Cardiac muscle cell (in vitro differentiated cells and primary cell): ENCODE measurements around the gene MOG. TPM values are rescaled to one million over a fixed set of nuclear protein-coding genes. Genes with fewer than 3 reads are reported as not detected.

ENCODE experiments used
- DNase-seq, 2 donors: peaks; one replicate each; pipeline versions ENCODE4 v3.0.0 to v3.0.0-alpha.2; 2010 to 2017; ENCODE audit warnings: low read depth in 1 of 2, low spot score in 1 of 2
- H3K27ac ChIP-seq: fragments of 200-600 bp; sonication (generic); 2 replicates; pipeline ENCODE4 v1.5.1; 2016
- H3K27me3 ChIP-seq: fragments of 200-600 bp; sonication (generic); 2 replicates; pipeline ENCODE4 v1.6.0; 2016; ENCODE audit warnings: control low read depth
- H3K36me3 ChIP-seq: fragments of 200-600 bp; sonication (generic); 2 replicates; pipeline ENCODE4 v1.5.1; 2016; ENCODE audit warnings: control low read depth
- H3K4me1 ChIP-seq: fragments of 200-600 bp; sonication (generic); 2 replicates; pipeline ENCODE4 v1.8.1; 2017; ENCODE audit warnings: low read depth, mild to moderate bottlenecking, mixed run types
- H3K4me3 ChIP-seq: fragments of 200-600 bp; sonication (generic); 2 replicates; pipeline ENCODE4 v1.5.1; 2016; ENCODE audit warnings: mild to moderate bottlenecking
- H3K9me3 ChIP-seq: fragments of 200-600 bp; sonication (generic); 2 replicates; pipeline ENCODE4 v1.5.1; 2017; ENCODE audit warnings: low read depth, mild to moderate bottlenecking, control low read depth
- polyA plus RNA-seq: library from polyadenylated mRNA; unstranded; fragments of >200 nt; fragmentation: Nextera tagmentation; extraction: Ambion mirVana; gene quantifications from 2 replicates; pipeline ENCODE4 v1.2.1, GENCODE V29; 2016
- total RNA-seq: library from RNA; depleted of rRNA; stranded (reverse); fragments of >200 nt; gene quantifications from 2 replicates; pipeline ENCODE4 v1.2.3, GENCODE V29; 2016
- TF ChIP-seq, protein P1 (sequence below): IDR thresholded peaks from 2 replicates; pipeline ENCODE4 v1.5.1; 2012; ENCODE audit warnings: low read depth, mild to moderate bottlenecking, low read length

Gene MOG
- total and polyA plus RNA-seq, 2 experiments from 2014 or later: 1.8 to 2.4 TPM

- Histone ChIP-seq H3K27me3 (peaks cover 9% of the 10 kb centered on the region), H3K36me3 (no peaks in the 10 kb centered on the region), H3K9me3 (no peaks in the 10 kb centered on the region), H3K4me3 (no peak overlapping the region), H3K27ac (no peak overlapping the region), H3K4me1 (no peaks in the 10 kb centered on the region)
- TF ChIP-seq, protein P1, sequence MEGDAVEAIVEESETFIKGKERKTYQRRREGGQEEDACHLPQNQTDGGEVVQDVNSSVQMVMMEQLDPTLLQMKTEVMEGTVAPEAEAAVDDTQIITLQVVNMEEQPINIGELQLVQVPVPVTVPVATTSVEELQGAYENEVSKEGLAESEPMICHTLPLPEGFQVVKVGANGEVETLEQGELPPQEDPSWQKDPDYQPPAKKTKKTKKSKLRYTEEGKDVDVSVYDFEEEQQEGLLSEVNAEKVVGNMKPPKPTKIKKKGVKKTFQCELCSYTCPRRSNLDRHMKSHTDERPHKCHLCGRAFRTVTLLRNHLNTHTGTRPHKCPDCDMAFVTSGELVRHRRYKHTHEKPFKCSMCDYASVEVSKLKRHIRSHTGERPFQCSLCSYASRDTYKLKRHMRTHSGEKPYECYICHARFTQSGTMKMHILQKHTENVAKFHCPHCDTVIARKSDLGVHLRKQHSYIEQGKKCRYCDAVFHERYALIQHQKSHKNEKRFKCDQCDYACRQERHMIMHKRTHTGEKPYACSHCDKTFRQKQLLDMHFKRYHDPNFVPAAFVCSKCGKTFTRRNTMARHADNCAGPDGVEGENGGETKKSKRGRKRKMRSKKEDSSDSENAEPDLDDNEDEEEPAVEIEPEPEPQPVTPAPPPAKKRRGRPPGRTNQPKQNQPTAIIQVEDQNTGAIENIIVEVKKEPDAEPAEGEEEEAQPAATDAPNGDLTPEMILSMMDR: peak; percentile 52
- peak; percentile 23 to 65 for DNase-seq
Observed at GRCh38 chr6:29702519-29703103, 45.7 kb downstream of the MOG start.

GRCh38 chr6:29705389-29706231 is 48.7 kb downstream of the MOG start:
- Histone ChIP-seq H3K9me3 (no peaks in the 10 kb centered on the region), H3K27me3 (peaks cover 26% of the 10 kb centered on the region), H3K36me3 (no peaks in the 10 kb centered on the region), H3K4me3 (no peak overlapping the region), H3K4me1 (no peaks in the 10 kb centered on the region), H3K27ac (no peak overlapping the region)
- TF ChIP-seq, protein P1: peak; percentile 69
- DNase-seq: peak; percentile 69

GRCh38 chr6:29708432-29709179 is 51.7 kb downstream of the MOG start:
- Histone ChIP-seq H3K36me3 (no peaks in the 10 kb centered on the region), H3K27me3 (peaks cover 26% of the 10 kb centered on the region), H3K9me3 (no peaks in the 10 kb centered on the region), H3K4me3 (no peak overlapping the region), H3K4me1 (no peaks in the 10 kb centered on the region), H3K27ac (no peak overlapping the region)
- no peak for DNase-seq
- TF ChIP-seq, protein P1: no peak

GRCh38 chr6:29709188-29709587 is 52.3 kb downstream of the MOG start:
- no peak for DNase-seq
- Histone ChIP-seq H3K36me3 (no peaks in the 10 kb centered on the region), H3K27ac (no peak overlapping the region), H3K4me3 (no peak overlapping the region), H3K9me3 (no peaks in the 10 kb centered on the region), H3K27me3 (peaks cover 29% of the 10 kb centered on the region), H3K4me1 (no peaks in the 10 kb centered on the region)
- TF ChIP-seq, protein P1: no peak

DNA sequence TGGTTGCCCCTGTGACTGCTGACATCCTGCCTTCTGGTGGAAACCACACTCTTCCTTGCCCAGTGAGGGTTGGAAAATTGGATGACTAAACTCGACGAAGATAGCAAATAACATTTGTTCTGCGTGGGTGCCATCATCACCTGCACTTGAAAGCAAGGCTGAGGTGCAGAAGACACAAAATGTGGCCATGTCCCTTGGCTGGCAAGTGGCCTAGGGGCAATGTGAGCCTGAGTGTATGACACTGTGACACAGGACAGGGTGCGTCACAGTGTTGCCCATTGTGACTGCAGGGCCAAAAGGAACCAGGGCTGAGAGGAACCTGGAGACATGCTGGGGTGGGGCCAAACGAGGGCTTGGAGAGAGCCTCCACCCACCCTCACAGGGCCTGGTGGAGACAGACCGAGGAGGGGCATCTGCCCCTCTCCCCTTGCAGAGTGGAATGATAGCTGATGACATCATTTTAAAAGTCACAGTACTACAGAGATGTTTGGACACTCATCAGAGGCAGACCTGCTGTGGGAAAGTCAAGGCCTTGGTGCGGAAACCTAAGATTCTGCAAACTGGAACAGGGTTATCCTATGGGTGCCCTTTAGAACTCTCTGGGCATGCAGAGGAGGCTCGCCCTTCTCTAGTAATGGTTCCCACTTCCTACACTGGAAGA is 53.5 kb downstream of the MOG start:
- TF ChIP-seq, protein P1: no peak
- no peaks in the 10 kb centered on the region for H3K36me3 ChIP-seq
- no peaks in the 10 kb centered on the region for H3K9me3 ChIP-seq
- H3K4me1 ChIP-seq: no peaks in the 10 kb centered on the region
- H3K4me3 ChIP-seq: no peak overlapping the region
- H3K27ac ChIP-seq: no peak overlapping the region
- DNase-seq: no peak
- H3K27me3 ChIP-seq: peaks cover 41% of the 10 kb centered on the region
